ENCODE measurements around the gene TLR7.

Gene TLR7

DNA sequence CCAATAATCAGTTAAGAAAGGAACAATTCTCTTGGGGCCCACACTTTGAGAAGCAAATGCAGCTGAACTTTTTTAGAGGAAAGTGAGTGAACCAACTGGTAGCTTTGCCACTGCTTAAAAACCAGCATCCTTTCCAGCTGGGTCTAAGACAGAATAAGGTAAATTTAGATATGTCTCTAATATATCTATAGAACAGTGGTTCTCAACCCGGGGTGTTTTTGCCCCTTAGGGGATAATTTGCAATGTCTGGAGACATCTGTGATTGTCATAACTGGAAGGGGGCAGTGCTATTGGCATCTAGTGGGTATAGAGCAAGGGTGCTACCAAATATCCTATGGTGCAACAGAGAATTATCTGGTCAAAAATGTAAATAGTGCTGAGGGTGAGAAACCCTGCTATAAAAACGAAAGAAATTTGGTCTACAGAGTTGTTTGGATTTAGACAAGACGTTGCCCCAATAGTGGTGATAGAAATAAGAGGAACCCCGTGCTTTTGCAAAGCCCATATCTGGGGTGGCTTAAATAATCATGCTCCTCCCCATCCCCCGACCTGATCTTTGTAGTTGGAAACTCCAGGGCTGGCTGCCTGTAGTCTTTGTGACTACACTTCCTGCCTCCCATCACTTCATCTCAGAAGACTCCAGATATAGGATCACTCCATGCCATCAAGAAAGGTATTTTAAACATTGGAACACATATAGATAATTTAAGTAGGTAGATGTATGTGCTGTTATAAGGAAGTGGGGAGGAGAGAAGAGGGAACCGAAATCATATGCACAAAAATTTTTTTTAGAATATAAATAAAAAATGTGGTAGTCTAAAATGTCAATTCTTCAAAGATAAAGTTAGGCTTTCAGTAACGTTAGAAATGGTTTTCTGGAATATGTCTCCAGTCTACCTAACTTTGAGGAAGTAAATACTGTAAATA, at the start of gene TLR7:
TLR7 (plus strand) TSS at position 622 of the 927 bp plus-strand sequence. CDS start 507 bp downstream, outside the sequence.
- DNase-seq, result peak; percentile 47 to 58 (median 50)

GRCh38 chrX:12817528-12817927, 49.3 kb upstream of the TLR7 start:
- no peak for DNase-seq

DNA sequence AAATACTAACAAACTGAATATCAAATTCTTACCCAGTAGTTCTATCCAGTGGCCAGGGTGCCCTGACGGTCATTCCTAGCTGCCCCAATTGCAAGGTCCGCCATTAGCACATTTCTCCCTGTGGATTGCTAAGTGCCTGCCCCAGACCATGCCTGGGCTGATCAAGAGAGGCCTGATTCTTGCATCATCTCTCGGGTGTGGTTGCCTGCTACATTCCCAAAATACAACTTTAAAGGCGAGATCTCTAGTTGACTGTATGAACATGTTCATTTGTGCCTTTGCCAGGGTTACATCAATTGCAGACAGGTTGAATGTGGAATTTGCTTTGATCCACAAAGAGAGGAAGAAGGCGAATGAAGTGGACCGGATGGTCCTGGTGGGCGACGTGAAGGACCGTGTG, 47.6 kb upstream of the TLR7 start:
- DNase-seq, result no peak

GRCh38 chrX:12820737-12821136, 46.1 kb upstream of the TLR7 start:
- DNase-seq, result no peak

DNA sequence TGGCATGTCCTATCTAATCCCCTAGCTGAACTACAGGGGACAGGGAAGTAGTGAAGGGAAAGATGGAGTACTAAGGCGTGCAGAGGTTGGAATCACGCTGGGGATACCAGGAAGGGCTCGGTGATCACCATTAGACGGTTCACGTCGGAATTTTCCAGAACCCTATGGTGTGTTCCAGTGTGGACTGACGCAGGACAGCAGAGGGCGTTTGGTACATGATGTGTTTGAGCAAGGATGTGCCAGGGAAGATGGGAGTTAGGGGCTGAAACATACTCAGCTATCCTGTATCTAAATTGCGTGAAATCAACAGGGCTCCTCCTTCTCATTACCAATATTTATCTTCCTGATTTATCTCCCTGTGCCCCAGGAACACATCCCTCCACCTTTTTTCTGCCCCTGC, 41.9 kb upstream of the TLR7 start:
- DNase-seq, result peak in 1 of 3 donors; percentile 10

DNA sequence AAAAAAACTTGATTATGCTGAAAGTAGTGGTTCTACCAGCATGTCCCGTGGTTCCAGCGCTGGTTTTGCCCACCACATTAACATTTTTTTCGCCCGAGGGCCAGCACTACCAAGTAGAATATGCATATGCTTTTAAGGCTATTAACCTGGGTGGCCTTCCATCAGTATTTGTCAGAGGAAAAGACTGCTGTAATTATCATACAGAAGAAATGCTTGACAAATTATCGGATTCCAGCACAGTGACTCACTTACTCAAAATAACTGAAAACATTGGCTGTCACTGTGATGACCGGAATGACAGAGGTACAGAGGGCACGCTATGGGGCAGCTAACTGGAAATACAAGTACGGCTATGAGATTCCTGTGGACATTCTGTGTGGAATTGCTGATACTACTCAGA, 41.1 kb upstream of the TLR7 start:
- DNase-seq, result no peak

DNA sequence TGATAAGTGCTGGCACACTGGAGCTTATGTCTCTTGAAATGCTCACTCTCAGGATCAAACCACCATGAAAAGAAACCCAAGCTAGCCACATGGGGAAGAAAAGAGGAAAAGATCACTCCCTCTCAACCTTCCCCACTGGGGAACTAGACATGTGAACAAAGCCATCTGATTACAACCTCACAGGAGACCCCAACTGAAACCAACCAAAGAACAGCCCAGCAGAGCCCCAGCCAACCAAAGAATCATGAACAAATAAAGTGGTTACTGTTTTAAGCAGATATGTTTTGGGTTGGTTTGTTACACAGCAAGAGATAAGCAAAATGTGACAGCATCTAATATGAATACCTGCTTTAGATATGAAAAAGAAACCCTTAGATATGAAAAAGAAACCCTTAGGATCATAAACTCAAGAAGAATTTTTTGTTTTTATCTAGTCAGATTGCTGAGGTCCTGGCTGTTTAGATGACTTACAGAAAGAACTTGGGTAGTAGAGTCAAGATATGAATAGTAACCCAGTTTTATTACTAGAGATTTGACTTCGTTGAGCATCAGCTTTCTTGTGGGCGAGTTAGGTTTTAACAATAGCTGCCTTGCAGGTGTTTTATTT, 23.7 kb upstream of the TLR7 start:
- DNase-seq, result no peak

DNA sequence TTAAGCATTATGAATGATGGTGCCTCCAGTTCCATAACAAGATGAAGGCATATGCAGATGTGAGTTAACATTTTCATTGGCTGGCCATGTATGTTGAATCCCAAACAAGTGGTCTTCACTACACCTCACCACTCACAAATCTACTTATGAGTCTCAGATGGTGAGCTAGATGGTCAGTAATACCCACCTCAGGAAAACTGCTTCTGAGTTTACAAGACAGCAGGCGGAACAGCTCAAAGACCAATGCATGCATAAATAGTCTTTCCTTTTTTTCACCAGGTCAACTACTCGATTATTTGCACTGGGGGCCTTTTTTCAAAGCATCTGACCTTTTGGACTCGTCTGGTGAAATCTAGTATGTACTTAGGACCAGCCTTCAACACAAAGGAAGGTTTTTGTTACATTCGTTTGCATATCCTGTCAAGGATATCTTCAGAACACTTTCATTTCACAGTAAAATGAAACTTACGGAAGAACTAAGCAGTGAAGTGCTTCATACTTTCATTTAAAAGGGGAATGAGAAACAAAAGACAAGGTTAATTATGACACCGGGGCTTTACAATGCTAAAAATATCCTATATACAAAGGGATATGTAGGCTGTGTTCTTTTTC, 23.1 kb upstream of the TLR7 start:
- DNase-seq, result peak; percentile 7 to 39 (median 7)

GRCh38 chrX:12844319-12844718, 22.6 kb upstream of the TLR7 start:
- DNase-seq, result no peak

GRCh38 chrX:12865359-12865758, 1.5 kb upstream of the TLR7 start:
- DNase-seq, result peak; percentile 45 to 65 (median 60)

GRCh38 chrX:12867685-12868084, 813 bp downstream of the TLR7 start:
- DNase-seq, result peak; percentile 47 to 60 (median 49)

GRCh38 chrX:12868747-12869146, 1.9 kb downstream of the TLR7 start:
- DNase-seq, result no peak

GRCh38 chrX:12871257-12871656, 4.4 kb downstream of the TLR7 start:
- peak in 1 of 3 donors; percentile 27 for DNase-seq

DNA sequence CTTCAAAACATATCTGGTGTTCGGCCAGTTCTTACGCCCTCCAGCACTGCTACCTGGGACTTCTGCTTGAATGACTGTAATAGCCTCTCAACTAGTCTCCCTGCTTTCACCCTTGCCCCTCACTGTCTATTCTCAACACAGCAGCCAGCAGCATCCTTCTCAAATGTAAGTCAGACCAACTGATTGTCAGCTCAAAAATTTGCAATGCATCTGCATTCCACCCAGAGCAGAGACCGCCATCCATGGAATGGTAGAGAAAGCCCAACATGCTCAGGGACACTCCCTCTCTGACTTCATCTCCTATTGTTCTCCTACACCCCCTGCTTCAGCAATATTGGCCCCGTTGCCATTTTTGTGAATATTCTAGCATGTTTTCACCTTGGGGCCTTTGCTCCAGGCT, 5.9 kb downstream of the TLR7 start:
- no peak for DNase-seq

DNA sequence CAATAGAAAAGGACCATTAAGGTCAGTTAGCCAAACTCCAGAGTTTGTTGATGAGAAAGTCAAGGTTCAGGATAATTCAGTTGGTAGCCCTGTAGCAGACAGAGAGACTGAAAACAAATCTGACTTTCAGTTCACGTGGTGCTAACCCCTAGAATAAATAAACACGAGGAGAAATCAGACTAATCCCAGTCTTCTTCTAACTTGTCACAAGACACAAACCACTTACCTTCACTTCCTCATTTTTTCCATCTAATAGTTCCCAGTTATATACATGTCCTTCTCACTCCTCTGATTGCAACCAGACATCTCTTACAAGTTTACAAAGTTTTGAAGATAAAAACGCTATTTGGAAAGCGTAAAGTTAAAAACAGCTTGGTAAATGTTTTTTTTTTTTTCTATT, 7.7 kb downstream of the TLR7 start:
- peak in 1 of 3 donors; percentile 48 for DNase-seq

GRCh38 chrX:12877386-12877785, 10.5 kb downstream of the TLR7 start:
- no peak for DNase-seq

DNA sequence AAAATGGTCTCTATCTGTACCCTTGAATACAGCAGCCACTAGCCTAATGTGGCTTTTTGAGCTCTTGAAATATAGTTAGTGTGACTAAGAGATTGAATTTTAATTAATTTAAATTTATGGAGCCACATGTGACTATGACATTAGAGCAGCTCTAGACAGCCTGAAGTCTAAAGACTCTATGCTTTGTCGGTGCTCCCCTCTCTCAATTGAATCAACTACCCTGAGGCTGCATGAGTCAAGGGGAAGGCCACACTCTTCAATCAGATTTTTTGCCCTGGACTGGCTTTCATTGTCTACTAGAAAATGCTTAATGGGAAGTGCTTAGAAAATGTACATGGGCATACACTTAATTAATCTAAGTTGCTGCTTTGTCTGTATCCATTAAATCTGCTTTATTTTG, 11.7 kb downstream of the TLR7 start:
- DNase-seq, result peak in 2 of 3 donors; percentile 32 to 38

GRCh38 chrX:12881914-12882313, 15.0 kb downstream of the TLR7 start:
- DNase-seq, result no peak

DNA sequence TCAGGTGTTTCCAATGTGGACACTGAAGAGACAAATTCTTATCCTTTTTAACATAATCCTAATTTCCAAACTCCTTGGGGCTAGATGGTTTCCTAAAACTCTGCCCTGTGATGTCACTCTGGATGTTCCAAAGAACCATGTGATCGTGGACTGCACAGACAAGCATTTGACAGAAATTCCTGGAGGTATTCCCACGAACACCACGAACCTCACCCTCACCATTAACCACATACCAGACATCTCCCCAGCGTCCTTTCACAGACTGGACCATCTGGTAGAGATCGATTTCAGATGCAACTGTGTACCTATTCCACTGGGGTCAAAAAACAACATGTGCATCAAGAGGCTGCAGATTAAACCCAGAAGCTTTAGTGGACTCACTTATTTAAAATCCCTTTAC, 18.6 kb downstream of the TLR7 start:
- no peak for DNase-seq

GRCh38 chrX:12886545-12886944, 19.7 kb downstream of the TLR7 start:
- no peak for DNase-seq

DNA sequence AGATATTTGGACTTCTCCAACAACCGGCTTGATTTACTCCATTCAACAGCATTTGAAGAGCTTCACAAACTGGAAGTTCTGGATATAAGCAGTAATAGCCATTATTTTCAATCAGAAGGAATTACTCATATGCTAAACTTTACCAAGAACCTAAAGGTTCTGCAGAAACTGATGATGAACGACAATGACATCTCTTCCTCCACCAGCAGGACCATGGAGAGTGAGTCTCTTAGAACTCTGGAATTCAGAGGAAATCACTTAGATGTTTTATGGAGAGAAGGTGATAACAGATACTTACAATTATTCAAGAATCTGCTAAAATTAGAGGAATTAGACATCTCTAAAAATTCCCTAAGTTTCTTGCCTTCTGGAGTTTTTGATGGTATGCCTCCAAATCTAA, 20.3 kb downstream of the TLR7 start:
- DNase-seq, result no peak

DNA sequence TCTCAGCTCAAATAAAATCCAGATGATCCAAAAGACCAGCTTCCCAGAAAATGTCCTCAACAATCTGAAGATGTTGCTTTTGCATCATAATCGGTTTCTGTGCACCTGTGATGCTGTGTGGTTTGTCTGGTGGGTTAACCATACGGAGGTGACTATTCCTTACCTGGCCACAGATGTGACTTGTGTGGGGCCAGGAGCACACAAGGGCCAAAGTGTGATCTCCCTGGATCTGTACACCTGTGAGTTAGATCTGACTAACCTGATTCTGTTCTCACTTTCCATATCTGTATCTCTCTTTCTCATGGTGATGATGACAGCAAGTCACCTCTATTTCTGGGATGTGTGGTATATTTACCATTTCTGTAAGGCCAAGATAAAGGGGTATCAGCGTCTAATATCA, 20.9 kb downstream of the TLR7 start:
- DNase-seq, result no peak

DNA sequence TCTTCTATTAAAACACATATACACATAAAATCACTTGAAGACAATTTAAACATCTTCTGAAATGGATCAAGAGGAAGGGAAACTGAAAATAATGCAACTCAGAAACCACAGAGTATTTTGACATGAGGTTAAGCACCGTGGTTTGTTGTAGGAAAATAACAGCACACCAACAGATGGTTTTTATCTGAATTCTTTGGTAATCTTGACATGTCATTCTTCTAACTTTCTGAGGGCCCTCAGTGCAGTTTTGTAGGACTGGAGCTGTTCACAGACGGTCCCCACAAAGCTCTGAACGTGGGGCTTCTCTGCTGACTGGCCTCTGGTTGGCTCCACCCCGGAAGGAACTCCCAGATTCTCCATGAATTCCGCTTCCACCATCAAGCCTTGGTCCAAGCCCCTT, 23.6 kb downstream of the TLR7 start:
- peak; percentile 23 to 57 (median 55) for DNase-seq

DNA sequence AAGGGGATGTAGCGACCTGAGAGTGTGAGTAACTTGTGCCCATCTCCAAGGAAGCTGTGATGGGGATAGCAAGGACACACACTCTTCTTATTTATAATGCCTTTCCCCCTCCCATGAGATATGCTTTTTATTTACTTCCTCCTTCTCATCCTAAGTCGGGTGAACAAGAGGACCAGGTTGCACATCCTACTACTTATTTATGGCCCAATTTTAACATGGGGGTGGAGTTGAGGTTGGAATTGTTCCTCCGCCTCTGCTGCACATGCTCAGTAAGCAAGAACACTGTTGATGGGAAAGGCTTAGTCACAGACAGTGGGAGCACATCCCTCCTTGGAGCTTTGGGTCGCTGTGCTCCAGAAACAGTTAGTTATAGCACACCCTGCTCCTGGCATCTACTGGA, 24.3 kb downstream of the TLR7 start:
- DNase-seq, result peak in 1 of 3 donors; percentile 30

All from suppressor macrophage treated with lipopolysaccharide for 1 hour (primary cell).